Measurements from ENCODE around the gene TIAL1.
"Not testable (repeated sequence)": the region's sequence is repeated elsewhere in the genome, so short reads cannot be mapped to it uniquely, and the experiment has no call there.

The TIAL1 gene

DNA sequence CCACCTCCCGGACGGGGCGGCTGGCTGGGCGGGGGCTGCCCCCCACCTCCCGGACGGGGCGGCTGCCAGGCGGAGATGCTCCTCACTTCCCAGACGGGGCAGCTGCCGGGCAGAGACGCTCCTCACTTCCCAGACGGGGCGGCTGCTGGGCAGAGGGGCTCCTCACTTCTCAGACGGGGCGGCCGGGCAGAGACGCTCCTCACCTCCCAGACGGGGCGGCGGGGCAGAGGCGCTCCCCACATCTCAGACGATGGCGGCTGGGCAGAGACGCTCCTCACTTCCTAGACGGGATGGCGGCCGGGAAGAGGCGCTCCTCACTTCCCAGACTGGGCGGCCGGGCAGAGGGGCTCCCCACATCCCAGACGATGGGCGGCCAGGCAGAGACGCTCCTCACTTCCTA, 37.3 kb downstream of the TIAL1 start:
- ATAC-seq, result not testable (repeated sequence)

DNA sequence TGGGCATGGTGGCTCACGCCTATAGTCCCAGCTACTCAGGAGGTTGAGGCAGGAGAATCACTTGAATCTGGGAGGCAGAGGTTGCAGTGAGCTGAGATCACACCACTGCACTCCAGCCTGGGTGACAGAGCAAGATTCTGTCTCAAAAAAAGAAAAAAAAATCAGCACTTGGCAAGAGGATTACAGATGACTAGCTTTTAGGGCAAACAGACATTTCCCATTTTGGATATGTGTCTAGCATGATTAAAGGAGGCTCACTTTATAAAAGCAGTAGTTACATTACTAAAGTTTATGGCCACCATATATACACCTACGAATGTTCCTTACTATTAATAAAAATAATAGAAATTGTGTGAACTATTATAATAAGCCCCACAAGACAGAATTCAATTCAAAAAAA, 40.7 kb downstream of the TIAL1 start:
- ATAC-seq, result not testable (repeated sequence)

DNA sequence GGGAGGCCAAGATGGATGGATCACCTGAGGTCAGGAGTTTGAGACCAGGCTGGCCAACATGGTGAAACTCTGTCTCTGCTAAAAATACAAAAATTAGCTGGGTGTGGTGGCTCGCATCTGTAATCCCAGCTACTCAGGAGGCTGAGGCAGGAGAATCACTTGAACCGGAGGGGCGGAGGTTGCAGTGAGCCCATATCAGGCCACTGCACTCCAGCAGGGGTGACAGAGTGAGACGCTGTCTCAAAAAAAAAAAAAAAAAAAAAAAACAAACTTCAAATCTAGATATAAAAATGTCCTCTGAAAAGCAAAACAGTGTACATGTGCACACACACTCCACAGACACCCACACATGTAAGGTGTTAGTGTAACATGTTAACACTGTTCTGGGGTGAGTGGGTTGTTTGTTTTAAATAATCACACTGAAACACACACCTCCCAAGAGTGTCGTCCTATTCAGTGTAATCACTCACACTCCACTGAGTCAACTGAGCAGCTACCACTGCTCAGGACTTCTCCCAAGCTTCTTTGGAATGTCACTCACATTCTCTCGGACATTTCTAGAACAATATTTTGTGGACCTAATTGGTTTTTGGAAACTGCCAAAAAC, 41.5 kb downstream of the TIAL1 start:
- ATAC-seq, result no peak
- no peak for TF ChIP-seq CSDC2 (CRISPR knock-in tag; IDR thresholded peaks at IDR 0.05)
- TF ChIP-seq, protein P1, sequence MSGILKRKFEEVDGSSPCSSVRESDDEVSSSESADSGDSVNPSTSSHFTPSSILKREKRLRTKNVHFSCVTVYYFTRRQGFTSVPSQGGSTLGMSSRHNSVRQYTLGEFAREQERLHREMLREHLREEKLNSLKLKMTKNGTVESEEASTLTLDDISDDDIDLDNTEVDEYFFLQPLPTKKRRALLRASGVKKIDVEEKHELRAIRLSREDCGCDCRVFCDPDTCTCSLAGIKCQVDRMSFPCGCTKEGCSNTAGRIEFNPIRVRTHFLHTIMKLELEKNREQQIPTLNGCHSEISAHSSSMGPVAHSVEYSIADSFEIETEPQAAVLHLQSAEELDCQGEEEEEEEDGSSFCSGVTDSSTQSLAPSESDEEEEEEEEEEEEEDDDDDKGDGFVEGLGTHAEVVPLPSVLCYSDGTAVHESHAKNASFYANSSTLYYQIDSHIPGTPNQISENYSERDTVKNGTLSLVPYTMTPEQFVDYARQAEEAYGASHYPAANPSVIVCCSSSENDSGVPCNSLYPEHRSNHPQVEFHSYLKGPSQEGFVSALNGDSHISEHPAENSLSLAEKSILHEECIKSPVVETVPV (CRISPR knock-in tag; IDR thresholded peaks at IDR 0.05), result no peak
- TF ChIP-seq PPARA (CRISPR knock-in tag; IDR thresholded peaks at IDR 0.05; ENCODE audit: borderline replicate concordance), result no peak
- TF ChIP-seq GLIS3 (CRISPR knock-in tag; IDR thresholded peaks at IDR 0.05), result no peak

DNA sequence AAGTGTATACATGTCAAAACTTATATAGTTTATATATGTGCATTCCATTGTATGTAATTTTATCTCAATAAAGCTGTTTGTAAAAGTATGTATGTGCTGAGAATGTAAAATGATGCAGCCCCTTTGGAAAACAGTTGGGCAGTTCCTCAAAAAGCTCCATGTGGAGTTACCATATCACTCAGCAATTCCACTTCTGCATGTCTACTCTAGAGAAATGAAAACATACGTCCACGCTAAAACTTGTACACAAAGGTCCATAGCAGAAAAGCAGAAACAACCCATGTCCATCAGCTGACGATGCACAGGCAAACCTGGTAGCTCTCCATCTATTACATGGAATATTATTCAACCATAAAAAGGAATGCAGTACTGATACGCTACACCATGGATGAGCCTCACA, 45.9 kb downstream of the TIAL1 start:
- TF ChIP-seq CSDC2 (CRISPR knock-in tag; IDR thresholded peaks at IDR 0.05), result no peak
- no peak for TF ChIP-seq RARB (CRISPR knock-in tag; IDR thresholded peaks at IDR 0.05)
- TF ChIP-seq TOX (CRISPR knock-in tag; IDR thresholded peaks at IDR 0.05; ENCODE audit: borderline replicate concordance), result no peak
- no peak for ATAC-seq

DNA sequence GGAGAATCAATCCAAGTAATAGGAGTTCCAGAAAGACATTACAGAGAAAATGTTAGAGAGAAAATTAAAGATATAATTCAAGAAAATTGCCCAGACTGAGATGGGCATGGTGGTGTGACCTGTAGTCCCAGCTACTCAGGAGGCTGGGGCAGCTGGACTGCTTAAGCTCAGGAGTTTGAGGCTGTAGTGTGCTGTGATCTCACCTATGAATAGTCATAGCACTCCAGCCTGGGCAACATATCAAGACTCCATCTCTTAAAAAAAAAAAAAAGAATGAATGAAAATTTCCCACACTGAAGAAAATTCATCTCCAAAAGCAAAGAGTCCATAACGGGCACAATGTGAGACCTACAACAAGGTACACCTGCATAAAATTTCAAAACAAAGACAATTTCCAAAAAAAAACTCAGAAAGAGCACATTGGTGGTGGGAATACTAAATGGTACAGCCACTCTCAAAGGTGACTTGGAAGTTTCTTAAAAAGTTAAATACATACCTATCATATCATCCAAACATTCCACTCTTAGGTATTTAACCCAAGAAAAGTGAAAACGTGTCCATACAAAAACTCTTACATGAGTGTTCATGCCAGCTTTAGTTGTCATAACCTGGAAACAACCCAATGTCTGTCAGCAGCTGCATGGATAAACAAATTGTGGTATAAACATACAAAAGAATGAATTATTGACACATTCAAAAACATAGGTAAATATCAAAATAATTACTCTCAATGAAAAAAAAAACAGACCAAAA, 47.3 kb downstream of the TIAL1 start:
- TF ChIP-seq BACH2 (CRISPR knock-in tag; IDR thresholded peaks at IDR 0.05; ENCODE audit: borderline replicate concordance), result no peak
- TF ChIP-seq ZFP30 (CRISPR knock-in tag; IDR thresholded peaks at IDR 0.05), result no peak
- TF ChIP-seq, protein P2, sequence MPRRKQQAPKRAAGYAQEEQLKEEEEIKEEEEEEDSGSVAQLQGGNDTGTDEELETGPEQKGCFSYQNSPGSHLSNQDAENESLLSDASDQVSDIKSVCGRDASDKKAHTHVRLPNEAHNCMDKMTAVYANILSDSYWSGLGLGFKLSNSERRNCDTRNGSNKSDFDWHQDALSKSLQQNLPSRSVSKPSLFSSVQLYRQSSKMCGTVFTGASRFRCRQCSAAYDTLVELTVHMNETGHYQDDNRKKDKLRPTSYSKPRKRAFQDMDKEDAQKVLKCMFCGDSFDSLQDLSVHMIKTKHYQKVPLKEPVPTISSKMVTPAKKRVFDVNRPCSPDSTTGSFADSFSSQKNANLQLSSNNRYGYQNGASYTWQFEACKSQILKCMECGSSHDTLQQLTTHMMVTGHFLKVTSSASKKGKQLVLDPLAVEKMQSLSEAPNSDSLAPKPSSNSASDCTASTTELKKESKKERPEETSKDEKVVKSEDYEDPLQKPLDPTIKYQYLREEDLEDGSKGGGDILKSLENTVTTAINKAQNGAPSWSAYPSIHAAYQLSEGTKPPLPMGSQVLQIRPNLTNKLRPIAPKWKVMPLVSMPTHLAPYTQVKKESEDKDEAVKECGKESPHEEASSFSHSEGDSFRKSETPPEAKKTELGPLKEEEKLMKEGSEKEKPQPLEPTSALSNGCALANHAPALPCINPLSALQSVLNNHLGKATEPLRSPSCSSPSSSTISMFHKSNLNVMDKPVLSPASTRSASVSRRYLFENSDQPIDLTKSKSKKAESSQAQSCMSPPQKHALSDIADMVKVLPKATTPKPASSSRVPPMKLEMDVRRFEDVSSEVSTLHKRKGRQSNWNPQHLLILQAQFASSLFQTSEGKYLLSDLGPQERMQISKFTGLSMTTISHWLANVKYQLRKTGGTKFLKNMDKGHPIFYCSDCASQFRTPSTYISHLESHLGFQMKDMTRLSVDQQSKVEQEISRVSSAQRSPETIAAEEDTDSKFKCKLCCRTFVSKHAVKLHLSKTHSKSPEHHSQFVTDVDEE (CRISPR knock-in tag; IDR thresholded peaks at IDR 0.05), result no peak
- TF ChIP-seq, protein P1 (CRISPR knock-in tag; IDR thresholded peaks at IDR 0.05), result no peak
- no peak for TF ChIP-seq TOX (CRISPR knock-in tag; IDR thresholded peaks at IDR 0.05; ENCODE audit: borderline replicate concordance)
- TF ChIP-seq ZFP3 (CRISPR knock-in tag; IDR thresholded peaks at IDR 0.05), result no peak
- TF ChIP-seq, protein P3, sequence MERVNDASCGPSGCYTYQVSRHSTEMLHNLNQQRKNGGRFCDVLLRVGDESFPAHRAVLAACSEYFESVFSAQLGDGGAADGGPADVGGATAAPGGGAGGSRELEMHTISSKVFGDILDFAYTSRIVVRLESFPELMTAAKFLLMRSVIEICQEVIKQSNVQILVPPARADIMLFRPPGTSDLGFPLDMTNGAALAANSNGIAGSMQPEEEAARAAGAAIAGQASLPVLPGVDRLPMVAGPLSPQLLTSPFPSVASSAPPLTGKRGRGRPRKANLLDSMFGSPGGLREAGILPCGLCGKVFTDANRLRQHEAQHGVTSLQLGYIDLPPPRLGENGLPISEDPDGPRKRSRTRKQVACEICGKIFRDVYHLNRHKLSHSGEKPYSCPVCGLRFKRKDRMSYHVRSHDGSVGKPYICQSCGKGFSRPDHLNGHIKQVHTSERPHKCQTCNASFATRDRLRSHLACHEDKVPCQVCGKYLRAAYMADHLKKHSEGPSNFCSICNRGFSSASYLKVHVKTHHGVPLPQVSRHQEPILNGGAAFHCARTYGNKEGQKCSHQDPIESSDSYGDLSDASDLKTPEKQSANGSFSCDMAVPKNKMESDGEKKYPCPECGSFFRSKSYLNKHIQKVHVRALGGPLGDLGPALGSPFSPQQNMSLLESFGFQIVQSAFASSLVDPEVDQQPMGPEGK (CRISPR knock-in tag; IDR thresholded peaks at IDR 0.05; ENCODE audit: borderline replicate concordance), result no peak
- TF ChIP-seq OSR1 (CRISPR knock-in tag; IDR thresholded peaks at IDR 0.05), result no peak
- TF ChIP-seq TCF4 (CRISPR knock-in tag; IDR thresholded peaks at IDR 0.05; ENCODE audit: borderline replicate concordance), result no peak
- TF ChIP-seq ZNF70 (CRISPR knock-in tag; IDR thresholded peaks at IDR 0.05), result no peak
- no peak for TF ChIP-seq PPARA (CRISPR knock-in tag; IDR thresholded peaks at IDR 0.05; ENCODE audit: borderline replicate concordance)
- TF ChIP-seq ZNF8 (CRISPR knock-in tag; IDR thresholded peaks at IDR 0.05), result no peak
- no peak for TF ChIP-seq ESRRG (CRISPR knock-in tag; IDR thresholded peaks at IDR 0.05)
- TF ChIP-seq SNAI2 (CRISPR knock-in tag; IDR thresholded peaks at IDR 0.05), result no peak
- no peak for ATAC-seq

Measured in SK-N-SH treated with all-trans-retinoic acid at 6 μM for 48 hours (cell line).